HG03064 (cell line): ENCODE measurements around the gene NKD2.

Source experiments
- ATAC-seq: cut with Tn5 transposase; IDR thresholded peaks from one replicate; pipeline ENCODE4 v1.9.1; 2021; ENCODE audit warnings: low read depth; ENCODE audit not compliant: unreplicated experiment

The NKD2 gene

GRCh38 chr5:1066676-1067075 lies 58.1 kb downstream of the NKD2 start:
- no peak for ATAC-seq

- no peak for ATAC-seq
Observed at GRCh38 chr5:1067141-1068121, 58.8 kb downstream of the NKD2 start.

- ATAC-seq: no peak
Observed at GRCh38 chr5:1068204-1068894, 59.7 kb downstream of the NKD2 start.

- ATAC-seq: no peak
Observed at GRCh38 chr5:1068895-1069719, 60.5 kb downstream of the NKD2 start.

GRCh38 chr5:1069720-1070088 lies 61.1 kb downstream of the NKD2 start:
- ATAC-seq: no peak

GRCh38 chr5:1073239-1074102 lies 64.9 kb downstream of the NKD2 start:
- no peak for ATAC-seq

- ATAC-seq: no peak
Observed at GRCh38 chr5:1074226-1074625, 65.6 kb downstream of the NKD2 start.

- ATAC-seq: no peak
Observed at GRCh38 chr5:1074816-1075554, 66.4 kb downstream of the NKD2 start.

- ATAC-seq: no peak
Observed at GRCh38 chr5:1075555-1075881, 66.9 kb downstream of the NKD2 start.

GRCh38 chr5:1075931-1076330 lies 67.3 kb downstream of the NKD2 start:
- no peak for ATAC-seq

GRCh38 chr5:1076406-1076805 lies 67.8 kb downstream of the NKD2 start:
- ATAC-seq: no peak

GRCh38 chr5:1077026-1077425 lies 68.4 kb downstream of the NKD2 start:
- ATAC-seq: no peak

GRCh38 chr5:1077491-1078020 lies 69.0 kb downstream of the NKD2 start:
- no peak for ATAC-seq

GRCh38 chr5:1078206-1078605 lies 69.6 kb downstream of the NKD2 start:
- no peak for ATAC-seq

GRCh38 chr5:1078851-1079250 lies 70.2 kb downstream of the NKD2 start:
- ATAC-seq: no peak

- ATAC-seq: no peak
Observed at GRCh38 chr5:1079486-1079885, 70.9 kb downstream of the NKD2 start.

GRCh38 chr5:1079961-1080360 lies 71.4 kb downstream of the NKD2 start:
- ATAC-seq: no peak

- ATAC-seq: no peak
Observed at GRCh38 chr5:1080432-1080831, 71.8 kb downstream of the NKD2 start.

- ATAC-seq: no peak
Observed at GRCh38 chr5:1081519-1081918, 72.9 kb downstream of the NKD2 start.
